ENCODE data around the gene CFAP58.

The CFAP58 gene, protein sequence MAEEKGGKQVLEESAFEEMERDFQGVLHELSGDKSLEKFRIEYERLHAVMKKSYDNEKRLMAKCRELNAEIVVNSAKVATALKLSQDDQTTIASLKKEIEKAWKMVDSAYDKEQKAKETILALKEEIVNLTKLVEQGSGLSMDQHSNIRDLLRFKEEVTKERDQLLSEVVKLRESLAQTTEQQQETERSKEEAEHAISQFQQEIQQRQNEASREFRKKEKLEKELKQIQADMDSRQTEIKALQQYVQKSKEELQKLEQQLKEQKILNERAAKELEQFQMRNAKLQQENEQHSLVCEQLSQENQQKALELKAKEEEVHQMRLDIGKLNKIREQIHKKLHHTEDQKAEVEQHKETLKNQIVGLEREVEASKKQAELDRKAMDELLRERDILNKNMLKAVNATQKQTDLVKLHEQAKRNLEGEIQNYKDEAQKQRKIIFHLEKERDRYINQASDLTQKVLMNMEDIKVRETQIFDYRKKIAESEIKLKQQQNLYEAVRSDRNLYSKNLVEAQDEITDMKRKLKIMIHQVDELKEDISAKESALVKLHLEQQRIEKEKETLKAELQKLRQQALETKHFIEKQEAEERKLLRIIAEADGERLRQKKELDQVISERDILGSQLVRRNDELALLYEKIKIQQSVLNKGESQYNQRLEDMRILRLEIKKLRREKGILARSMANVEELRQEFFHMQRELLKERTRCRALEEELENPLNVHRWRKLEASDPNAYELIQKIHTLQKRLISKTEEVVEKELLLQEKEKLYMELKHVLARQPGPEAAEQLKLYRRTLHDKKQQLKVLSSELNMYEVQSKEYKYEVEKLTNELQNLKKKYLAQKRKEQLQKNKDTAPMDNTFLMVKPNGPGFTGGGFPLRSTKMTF

DNA sequence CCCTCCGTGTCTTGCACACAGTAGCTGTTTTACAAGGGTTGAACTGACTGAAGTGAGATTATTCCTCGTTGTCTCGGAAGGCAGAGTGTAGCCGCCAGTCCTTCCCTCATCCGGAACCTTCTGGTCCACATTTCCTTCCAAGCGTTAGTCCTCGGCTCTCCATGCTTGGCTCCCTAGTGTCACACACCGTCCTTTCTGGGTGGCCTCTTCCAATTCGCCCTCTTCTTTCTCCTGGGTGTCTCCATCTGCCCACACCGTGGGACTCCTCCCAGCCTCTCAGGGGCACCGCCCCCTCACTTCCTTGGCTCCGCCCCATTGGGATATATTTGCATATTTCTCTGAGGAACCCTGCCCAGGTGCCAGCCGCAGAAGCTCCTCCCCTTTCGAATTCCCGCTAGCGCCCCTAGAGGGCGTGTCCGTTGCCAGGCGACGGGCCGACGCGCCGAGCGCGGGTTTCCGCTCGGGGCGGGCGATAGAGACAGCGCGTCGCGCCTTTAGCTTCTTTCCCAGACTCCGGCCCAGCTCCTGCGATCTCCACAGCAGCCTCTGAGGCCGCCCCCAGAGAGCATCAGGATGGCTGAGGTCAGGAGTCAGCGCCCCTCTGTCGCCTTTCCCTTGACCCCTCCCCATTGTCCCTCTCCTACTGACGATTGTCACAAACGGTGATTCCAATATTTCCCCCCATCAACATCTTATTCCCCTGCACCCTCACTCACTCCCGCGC is at the start of gene CFAP58:
Gene CFAP58 (plus strand): TSS at position 509 of the 724 bp plus-strand sequence. CDS start 65 bp downstream, at position 574.
- peak; percentile 92 to 93 for DNase-seq

DNA sequence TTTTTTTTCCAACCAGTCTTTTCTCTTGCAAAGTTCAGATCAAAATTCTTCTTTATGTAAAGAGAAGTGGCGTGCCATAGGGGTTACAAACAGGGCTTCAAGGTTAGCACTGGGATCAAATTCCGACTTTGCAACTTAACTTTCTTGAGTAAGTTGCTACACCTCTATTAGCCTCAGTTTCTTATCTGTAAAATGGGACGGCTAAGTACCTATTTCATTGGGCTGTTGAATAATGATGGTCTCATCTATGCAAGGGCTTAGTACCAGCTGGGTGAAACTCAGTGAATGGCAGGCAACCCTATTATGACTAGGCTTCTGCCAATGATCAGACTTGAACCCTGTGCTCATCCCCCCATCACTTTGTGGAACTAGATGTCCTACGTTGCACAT is 49.3 kb upstream of the CFAP58 start:
- DNase-seq: no peak

DNA sequence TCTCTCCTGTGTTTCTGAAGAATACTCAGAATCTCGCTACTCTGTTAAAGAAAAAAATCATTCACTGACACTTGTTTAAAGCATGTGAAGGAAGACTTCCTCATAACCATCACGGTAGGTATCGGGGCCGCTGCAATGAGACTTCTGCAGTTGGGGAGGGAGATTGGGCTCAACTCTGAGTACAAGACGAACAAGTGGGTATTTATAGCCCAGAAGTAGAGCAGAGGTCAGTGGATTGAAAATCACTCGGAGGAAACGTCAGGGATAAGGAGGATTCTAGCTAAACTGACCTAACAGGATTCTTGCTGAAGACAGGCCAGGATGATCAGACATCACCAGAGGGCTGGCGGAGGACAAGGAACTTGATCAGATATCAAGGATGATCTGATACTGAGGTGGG is 48.7 kb upstream of the CFAP58 start:
- DNase-seq: no peak

DNA sequence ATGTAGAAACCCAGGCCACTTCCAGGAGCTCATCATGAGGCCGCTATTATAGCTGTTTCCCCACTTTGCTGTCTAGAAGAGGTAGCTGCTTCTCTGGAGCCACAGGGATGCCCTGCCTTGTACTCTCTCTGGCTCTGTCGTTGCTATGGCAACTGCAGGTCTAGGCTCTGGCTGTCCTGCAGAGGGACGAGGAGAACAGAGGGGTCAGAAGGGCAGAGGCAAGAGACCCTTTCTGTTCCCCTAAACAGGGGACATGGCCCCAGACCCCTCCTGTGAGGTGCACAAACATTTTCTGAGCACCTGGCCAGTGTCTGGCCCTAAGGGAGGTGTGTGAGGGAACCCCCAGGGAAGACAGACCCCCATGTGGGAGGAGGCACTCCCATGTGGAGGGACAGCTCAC is 46.7 kb upstream of the CFAP58 start:
- no peak for DNase-seq

DNA sequence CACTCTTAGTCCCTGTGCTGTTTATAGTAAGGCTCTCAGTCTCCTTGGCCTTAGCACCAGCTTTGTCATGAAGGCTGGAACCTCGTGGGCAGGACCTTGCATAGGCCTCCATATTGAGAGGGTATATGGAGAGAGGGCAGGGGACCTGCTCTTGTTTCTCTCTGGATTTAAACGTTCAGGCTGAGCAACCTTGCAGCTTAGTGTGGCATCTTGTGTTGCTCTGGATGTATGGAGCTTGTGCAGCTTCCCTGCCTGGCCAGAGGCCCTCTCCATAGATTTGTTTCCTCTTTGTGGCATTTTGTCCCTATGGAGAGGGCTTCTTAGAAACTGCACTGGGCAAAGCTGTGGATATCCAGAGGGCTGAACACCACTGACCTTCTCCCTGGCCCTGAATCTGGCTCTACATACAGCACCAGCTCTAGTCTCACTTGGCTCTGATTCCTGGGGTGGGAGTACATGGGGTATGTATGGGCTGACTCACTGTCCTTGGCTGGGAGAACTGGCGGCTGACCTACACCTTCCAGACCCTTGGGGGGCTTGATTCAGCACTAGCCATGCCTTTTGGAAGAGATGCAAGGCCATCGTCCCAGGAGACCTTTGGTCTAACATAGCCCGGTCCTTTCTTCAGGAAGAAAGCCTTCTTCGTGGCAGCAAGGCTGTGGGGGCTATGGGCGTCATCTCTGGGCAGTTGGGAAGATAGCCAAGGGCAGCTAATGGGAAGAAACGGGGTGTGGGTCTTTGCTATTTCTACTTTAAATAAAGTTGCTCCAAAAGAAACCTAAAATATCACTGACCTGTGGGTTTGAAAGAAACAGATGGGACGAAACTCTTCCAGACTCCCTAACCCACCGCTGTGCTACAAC is 45.8 kb upstream of the CFAP58 start:
- DNase-seq: no peak

DNA sequence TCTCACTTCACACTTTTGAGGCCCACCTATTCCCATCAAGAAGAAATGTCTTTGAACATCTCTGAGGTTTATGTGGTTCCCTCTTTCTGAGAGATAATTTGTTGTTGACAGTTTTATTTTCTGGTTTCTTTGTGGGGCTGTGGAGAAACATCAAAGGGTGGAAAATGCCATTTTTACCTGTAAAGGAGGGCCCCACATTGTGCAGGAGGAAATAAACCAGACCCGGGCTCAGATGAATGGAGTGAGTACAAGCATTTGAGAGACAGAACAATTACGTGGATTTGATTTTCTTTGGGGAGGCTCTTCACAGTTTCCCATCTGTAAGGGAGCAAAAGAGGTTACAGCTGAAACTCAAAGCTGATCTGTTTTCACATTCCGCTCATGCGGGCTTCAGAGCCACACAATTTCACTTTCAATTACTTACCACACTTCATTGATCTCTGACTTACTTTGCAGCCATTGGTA is 45.2 kb upstream of the CFAP58 start:
- peak in 1 of 2 experiments; percentile 39 for DNase-seq

DNA sequence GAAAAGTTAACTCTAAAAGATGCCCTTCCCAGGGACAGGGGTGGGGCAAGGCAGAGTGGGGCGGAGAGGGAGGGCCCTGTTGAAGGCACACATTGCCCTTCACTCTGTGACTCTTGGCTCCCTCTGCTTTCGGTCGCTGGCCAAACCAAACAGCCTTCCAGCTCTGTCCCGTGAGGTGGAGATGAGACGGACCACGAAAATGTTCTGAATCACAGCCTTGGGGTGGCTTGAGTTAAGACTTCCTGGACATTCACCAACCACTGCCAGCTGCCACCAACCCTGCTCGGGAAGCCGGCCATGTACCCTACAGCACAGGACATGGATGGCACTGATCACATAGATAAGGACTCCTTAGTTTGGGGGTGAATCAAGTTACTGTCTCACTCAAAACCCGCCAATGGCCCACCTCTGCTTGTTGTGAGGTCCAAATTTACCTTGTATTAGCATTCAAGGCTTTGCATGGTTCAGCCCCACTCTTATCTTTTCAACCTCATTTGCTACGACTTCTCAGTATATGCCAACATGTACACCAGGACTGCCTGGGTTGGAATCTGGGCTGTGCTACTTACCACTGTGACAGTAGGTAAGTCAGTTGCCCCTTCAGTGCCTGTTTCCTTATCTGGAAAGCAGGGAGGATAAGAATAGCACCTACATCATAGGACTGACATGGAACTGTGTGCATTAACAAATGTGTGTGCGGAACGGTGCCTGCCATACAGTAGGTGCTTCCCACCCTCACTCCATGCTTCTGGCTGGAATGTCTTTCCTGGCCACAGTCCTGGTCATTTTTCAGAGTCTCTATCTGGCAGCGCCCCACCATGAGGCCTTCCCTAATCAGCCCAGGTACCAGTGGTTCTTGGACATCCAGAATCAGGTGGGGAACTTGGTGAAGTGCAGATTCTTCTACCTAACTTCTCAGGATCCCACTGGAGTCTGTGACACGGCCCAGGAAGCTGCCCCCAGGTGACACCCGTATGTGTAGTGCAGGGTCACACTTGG is 43.4 kb upstream of the CFAP58 start:
- no peak for DNase-seq

DNA sequence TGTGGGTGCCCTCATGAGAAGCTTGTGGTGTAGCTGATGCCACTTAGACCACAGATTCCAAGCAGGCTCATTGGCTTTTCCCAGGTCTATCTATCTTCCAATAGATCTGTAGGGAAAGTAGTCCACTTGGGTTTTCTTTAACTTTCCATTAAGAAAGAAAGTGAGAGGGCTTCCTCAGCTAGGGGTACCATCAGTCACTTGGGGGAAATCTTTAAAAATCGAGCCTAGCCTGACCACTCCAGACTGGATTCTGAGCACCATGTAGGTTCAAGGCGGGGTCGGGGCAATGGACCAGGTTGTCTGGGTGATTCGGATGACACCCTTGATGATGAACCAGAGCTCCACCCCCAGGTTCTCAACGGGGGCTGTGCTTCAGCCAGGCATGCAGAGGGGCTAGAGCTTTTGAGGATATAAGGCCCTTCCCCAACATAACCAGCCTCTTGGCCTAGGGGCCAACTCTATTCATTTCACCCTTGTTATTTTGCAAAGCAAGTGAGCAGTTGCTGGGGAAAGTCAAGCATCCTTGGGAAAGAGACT is 42.4 kb upstream of the CFAP58 start:
- DNase-seq: no peak

DNA sequence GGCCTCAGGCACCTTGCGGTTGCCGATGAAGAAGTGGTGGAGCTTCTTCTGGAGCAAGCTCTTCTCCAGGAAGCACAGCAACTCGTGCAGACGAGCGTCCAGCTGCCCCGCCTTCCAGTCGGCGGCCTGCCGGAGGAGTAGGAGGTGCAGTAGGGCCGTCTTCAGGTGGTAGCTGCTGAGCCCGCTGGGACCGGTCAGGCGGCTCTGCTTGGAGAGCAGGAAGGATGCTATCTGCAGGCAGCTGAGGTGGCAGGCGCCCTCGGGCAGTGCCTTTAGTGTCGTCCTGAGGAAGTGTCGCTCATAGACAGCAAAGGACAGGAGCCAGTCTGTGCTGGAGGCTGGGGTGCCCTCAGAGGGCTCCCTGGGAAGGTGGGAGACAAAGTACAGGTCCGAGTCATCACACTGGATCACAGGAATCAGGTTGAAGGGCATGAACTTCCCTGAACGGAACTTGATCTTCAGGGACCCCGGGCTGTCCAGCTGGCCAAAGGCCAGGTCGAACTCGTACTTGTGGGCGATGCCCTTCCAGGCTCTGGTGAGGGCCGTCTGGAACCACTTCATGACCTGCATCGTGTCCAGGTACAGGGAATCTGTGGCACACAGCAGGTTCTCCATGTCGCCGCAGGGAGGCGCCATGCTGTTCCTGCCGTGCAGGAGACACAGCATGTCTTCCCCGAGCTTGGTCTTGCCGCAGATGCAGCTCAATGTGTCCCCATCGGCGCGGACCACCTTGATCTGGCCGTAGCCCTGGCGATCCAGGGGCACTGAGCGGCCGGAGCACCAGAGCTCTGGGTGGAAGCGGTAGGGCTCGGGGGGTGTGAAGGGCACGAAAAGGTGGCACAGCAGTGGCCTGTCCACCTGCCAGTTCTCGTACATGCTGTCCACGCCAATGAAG is 38.8 kb upstream of the CFAP58 start:
- DNase-seq: no peak

DNA sequence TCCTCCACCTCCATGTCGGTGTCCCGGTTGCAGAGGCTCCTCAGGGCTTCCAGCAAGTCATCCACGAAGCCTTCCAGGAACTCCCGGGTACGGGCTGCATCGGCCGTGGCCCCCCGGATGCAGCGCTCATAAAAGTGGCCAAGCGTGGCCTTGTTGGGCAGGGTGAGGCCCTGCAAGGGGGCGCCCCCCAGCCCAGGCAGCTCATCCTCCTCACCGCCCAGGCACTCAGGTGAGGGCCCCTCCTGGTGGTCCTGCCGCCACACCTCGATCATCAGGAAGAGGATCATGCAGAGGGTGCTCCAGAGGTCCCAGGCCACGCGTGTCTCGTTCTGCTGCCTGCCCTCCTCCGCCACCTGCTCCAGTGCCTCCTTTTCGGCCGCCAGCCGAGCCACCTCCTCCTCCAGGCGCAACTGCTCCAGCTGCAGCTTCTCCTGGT is 38.1 kb upstream of the CFAP58 start:
- no peak for DNase-seq

DNA sequence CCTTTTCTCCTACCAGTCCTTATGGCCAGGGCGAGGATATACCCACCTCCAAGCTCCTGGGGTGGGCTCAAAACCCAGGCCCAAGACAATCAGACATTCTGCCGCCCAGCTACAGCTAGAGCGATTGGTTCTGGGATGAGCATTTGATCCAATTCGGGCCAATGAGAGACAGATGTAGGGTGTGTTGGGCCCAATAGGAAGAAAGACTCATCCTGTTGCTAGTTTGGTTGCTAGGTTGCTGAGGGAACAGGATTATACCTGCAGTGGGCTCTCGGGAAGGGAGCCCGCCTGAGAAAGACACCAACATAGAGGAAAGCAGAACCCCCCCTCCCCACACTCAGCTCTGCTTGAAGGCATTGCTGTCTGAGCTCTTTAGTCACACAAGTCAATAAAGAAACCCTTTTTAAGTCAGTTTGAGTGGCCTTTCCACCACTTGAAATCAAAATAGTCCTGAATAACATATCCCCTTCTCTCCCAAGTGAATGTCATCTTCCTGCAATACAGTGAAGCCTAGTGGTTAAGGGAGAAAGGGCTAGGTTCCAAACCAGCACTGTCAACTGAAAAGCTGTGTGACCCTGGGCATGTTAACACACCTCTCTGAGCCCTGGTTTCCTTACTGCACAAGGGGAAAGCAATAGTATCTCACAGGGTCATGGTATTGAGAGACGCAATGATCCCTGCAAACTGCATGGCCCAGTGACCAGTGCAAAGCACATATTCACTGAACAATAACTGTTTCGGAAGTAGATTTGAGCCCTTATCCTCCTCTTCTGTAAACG is 37.1 kb upstream of the CFAP58 start:
- DNase-seq: no peak

DNA sequence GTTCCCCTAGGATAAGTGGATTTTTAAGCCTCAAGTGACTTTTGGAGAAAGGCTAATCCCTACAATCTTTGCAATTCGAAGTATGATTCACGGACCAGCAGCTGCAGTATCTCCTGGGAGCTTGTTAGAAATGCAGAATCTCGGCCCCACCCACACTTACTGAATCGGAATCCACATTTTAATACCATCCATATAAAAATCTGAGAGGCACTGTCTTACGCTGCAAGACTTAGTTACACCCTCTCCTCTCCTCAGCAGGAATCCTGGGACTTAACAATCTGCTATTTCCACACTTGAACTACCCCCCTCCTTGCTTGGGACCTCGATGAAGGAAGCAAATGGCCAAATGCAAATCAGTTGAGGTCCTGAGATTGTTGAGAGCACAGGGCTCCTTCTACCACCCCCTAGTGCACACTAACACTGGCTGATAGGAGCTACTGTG is 36.3 kb upstream of the CFAP58 start:
- DNase-seq: no peak

DNA sequence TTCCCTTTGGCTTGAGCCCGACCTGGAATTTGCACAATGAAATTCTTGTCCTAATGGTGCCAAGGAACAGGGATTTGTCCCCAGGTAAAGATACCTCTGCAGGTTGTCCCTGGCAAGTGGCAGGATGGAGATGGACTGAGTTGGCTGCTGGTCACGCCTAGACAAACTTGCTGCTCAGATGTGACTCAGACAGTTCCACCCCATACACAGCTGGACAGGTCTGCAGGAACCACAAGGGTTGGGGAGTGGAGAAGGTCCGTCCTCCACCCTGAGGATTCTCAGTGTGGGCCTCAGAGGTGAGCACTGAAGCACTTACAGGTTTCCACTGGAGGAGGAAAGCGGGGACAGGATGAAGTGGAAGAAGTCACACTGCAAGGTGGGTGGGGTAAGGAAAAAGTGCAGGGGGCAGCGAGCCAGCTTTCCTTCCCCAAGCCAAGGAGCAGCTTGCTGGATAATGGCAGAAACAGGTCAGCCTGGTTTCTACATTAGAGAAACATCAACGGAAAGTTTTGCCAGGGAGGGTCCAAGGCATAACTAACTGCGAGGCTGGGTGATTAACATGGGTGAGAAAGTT is 35.8 kb upstream of the CFAP58 start:
- DNase-seq: no peak

DNA sequence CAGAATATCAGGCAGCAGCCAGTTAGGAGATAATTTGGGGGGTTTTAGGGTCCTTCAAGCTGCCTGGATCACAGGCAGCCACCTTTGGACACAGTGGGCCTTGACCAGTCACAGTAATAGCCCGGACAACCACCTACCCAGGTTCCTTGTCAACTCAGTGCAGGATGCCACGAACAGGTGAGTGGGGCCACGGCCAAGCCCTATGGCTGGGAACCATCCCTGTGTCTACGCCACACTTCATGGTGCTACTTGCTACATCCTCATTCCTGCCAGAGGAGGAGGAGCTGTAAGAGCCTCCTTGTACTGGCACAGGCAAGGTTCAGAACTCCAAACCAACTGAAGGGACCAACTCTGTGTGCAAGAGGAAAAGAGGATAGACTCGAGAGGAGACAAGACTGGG is 35.3 kb upstream of the CFAP58 start:
- DNase-seq: no peak

DNA sequence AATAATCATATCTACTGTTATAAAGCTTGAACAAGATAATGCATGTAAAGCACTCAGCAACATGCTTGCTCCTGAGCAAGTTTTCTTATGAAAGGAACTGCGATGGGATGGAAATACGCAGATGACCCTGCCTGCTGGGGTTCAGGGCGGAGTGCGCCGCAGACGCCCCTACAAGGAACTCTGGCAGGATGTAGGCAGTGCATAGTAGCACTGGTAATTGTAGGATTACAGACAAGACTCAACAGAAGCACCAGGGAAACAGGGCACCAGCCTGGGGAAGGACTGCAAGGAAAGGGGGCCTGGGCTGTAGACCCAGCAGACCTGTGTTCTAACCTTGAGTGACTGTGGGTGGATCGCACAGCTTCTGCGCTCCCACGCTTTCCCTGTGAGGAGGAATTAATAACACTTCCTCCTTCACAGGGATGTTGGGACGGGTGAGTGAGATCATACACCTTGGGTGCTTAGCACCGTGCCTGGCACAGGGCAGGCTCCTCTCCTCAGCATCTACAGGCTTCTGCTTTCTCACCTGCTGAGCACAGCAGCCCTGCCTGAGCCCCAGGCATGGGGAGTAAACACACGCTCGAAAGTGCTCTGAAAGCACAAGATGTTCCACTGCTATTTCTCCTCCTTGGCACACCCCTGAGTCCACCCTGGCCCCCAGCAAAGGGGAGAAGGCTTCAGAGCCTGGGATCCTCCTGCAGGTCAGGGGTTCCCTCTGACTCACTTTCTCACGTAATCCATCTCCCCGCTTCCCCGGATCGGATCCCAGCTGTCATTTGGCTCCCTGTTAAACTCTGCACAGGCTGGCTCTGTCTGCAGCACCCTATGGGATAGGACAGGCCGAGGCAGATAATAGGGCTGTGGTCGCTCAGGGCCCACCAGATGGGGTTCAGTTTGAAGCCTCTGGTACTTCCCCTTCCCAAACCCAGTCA is 34.6 kb upstream of the CFAP58 start:
- DNase-seq: no peak

DNA sequence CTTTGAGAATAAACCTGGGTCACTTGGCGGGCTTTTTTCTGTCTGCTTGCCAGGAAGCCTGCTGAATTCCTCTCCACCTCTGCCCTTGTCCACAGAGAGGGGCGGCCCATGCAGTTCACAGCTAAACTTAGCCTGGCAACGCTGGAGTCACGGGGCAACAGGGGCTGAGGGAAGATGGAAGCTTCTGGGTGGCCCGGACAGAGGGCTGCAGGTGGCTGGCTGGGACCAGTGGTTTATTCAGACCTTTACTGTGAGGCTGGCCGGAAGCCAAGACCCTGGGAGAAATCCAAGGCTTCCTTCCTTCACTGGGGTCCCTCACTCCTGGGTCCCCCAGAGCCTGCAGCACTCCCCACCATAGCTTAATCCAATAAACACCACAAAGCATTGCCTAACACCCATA is 32.4 kb upstream of the CFAP58 start:
- no peak for DNase-seq
